ENCODE results near the gene PSMD11. TPM values are rescaled to one million over a fixed set of nuclear protein-coding genes. Genes with fewer than 3 reads are reported as not detected.

The PSMD11 gene
- total RNA-seq, 1 experiment from 2014 or later = 212 TPM

DNA sequence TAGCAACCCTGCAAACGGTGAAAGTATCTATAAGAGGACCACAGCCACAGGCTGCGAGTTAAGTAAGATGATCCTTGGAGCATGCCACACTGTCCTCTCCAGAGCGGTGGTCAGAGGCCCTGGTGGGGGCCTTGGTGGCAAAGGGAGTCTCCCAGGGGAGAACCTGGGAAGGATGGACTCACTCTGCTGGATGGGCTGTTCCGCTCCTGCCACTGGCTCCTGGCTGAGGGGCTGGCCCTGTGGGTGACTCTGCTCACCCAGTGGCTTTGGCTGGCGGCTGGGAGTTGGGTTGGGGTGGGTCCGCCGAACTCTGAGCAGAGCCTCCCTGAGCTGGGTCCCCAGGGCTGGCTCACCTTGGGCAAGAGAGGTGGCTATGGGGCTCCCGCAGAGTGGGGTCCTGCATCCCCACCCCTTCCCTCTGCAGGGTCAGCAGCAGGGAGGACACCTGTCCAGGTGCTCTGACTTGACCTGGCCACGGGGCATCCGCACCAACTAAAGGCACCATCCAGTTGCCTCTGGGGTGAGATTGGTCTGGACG is 49.7 kb downstream of the PSMD11 start:
- TF ChIP-seq, protein P1, sequence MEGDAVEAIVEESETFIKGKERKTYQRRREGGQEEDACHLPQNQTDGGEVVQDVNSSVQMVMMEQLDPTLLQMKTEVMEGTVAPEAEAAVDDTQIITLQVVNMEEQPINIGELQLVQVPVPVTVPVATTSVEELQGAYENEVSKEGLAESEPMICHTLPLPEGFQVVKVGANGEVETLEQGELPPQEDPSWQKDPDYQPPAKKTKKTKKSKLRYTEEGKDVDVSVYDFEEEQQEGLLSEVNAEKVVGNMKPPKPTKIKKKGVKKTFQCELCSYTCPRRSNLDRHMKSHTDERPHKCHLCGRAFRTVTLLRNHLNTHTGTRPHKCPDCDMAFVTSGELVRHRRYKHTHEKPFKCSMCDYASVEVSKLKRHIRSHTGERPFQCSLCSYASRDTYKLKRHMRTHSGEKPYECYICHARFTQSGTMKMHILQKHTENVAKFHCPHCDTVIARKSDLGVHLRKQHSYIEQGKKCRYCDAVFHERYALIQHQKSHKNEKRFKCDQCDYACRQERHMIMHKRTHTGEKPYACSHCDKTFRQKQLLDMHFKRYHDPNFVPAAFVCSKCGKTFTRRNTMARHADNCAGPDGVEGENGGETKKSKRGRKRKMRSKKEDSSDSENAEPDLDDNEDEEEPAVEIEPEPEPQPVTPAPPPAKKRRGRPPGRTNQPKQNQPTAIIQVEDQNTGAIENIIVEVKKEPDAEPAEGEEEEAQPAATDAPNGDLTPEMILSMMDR (IDR thresholded peaks at IDR 0.05) = no peak
- DNase-seq (ENCODE audit: low read depth, low spot score) = no peak
- in situ Hi-C loops (cut with HindIII; ENCODE audit: low pct_unique_long_range_greater_than_20kb, low sequenced_read_pairs) = no loop called here
- ATAC-seq = no peak
- H3K36me3 ChIP-seq (ENCODE audit: control insufficient read depth, insufficient read depth, low read length) = no peaks in the 10 kb centered on the region
- ChIA-PET POLR2A (no interaction called here), CTCF (no interaction called here)
- H3K27me3 ChIP-seq (ENCODE audit: control insufficient read depth, insufficient read depth, low read length) = no peaks in the 10 kb centered on the region
- H3K9me3 ChIP-seq (ENCODE audit: control insufficient read depth, insufficient read depth, low read depth, low read length) = no peaks in the 10 kb centered on the region
- H3K4me1 ChIP-seq (ENCODE audit: control insufficient read depth, insufficient read depth, low read length) = peaks cover 6% of the 10 kb centered on the region; the same call in 1 of the 2 replicates
- no peak overlapping the region for H3K4me3 ChIP-seq (ENCODE audit: low read depth in 2 of 2, low read length in 2 of 2)
- no TSS peak for BruUV-seq (replicated peaks)
- no peak overlapping the region for H3K27ac ChIP-seq (ENCODE audit: low read length)
- intact Hi-C loops (cut with micrococcal nuclease; ENCODE audit: unreplicated experiment) = loop anchor here (10.0 kb wide), 1 partner anchor 111 kb away; no protein-coding TSS in a partner anchor

DNA sequence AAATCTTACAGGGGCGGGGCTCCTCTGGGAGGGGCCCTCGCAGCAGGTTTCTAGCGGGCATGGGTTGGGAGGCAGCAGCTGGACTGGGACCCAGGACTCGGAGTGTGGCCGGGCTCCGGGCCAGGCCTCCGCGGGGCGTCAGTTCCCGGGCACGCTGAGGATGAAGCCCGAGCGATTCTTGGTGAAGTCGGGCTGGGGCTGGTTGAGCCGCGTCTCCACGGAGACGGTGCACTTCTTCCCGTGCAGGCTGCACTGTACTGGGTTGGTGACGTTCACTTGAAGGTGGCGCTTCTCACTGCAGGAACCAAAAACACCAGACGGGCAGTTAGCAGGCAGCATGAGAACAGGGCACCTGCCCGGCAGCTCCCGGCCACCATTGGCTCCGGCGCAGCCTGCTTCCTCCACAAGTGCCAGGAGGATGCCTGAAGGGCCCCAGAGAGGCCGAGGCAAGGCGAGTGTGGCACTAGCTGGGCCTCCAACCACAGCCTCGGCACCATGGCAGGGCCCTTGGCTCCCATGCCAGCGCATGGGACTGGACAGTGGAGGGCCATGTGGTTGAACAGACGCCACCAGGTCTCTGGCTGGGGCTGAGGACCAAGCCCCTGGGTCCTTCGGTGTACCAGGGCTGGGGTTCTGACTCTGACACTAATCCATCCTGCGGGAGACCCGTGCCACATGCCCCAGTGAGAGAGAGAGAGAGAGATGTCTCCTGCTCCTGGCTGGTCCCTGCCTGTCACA is 50.5 kb downstream of the PSMD11 start:
- H3K27me3 ChIP-seq (ENCODE audit: control insufficient read depth, insufficient read depth, low read length) = no peaks in the 10 kb centered on the region
- ChIA-PET POLR2A (no interaction called here), CTCF (no interaction called here)
- in situ Hi-C loops (cut with HindIII; ENCODE audit: low pct_unique_long_range_greater_than_20kb, low sequenced_read_pairs) = no loop called here
- H3K36me3 ChIP-seq (ENCODE audit: control insufficient read depth, insufficient read depth, low read length) = no peaks in the 10 kb centered on the region
- H3K4me3 ChIP-seq (ENCODE audit: low read depth in 2 of 2, low read length in 2 of 2) = no peak overlapping the region
- DNase-seq (ENCODE audit: low read depth, low spot score) = no peak
- H3K9me3 ChIP-seq (ENCODE audit: control insufficient read depth, insufficient read depth, low read depth, low read length) = no peaks in the 10 kb centered on the region
- H3K4me1 ChIP-seq (ENCODE audit: control insufficient read depth, insufficient read depth, low read length) = no peaks in the 10 kb centered on the region
- no TSS peak for BruUV-seq (replicated peaks)
- intact Hi-C loops (cut with micrococcal nuclease; ENCODE audit: unreplicated experiment) = loop anchor here (10.0 kb wide), 1 partner anchor 110 kb away; no protein-coding TSS in a partner anchor
- no peak overlapping the region for H3K27ac ChIP-seq (ENCODE audit: low read length)
- no peak for TF ChIP-seq POLR2AphosphoS5 (IDR thresholded peaks at IDR 0.05; ENCODE audit: low read depth, low read length)
- TF ChIP-seq, protein P2, sequence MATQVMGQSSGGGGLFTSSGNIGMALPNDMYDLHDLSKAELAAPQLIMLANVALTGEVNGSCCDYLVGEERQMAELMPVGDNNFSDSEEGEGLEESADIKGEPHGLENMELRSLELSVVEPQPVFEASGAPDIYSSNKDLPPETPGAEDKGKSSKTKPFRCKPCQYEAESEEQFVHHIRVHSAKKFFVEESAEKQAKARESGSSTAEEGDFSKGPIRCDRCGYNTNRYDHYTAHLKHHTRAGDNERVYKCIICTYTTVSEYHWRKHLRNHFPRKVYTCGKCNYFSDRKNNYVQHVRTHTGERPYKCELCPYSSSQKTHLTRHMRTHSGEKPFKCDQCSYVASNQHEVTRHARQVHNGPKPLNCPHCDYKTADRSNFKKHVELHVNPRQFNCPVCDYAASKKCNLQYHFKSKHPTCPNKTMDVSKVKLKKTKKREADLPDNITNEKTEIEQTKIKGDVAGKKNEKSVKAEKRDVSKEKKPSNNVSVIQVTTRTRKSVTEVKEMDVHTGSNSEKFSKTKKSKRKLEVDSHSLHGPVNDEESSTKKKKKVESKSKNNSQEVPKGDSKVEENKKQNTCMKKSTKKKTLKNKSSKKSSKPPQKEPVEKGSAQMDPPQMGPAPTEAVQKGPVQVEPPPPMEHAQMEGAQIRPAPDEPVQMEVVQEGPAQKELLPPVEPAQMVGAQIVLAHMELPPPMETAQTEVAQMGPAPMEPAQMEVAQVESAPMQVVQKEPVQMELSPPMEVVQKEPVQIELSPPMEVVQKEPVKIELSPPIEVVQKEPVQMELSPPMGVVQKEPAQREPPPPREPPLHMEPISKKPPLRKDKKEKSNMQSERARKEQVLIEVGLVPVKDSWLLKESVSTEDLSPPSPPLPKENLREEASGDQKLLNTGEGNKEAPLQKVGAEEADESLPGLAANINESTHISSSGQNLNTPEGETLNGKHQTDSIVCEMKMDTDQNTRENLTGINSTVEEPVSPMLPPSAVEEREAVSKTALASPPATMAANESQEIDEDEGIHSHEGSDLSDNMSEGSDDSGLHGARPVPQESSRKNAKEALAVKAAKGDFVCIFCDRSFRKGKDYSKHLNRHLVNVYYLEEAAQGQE (IDR thresholded peaks at IDR 0.05; ENCODE audit: insufficient read depth in 1 of 2, low read depth in 2 of 2, low read length in 1 of 2) = no peak
- no peak for TF ChIP-seq SIN3A (IDR thresholded peaks at IDR 0.05; ENCODE audit: borderline replicate concordance, insufficient read depth, low read depth, low read length)
- TF ChIP-seq, protein P1 (IDR thresholded peaks at IDR 0.05) = no peak
- TF ChIP-seq TCF7L2 (IDR thresholded peaks at IDR 0.05; ENCODE audit: low read depth, low read length) = no peak
- ATAC-seq = peak; percentile 20

All from Panc1 (cell line).